GM23338 (cell line): ENCODE measurements around the gene GRIK2. TPM values are rescaled to one million over a fixed set of nuclear protein-coding genes. Genes with fewer than 3 reads are reported as not detected.

ENCODE experiments used
- ATAC-seq: fragments of 200-7000 bp; cut with Tn5 transposase; 3 replicates; pipeline ENCODE4 v1.9.1; 2020
- DNase-seq: peaks from one replicate; pipeline ENCODE4 v3.0.0-alpha.2; 2015; ENCODE audit warnings: low spot score
- H2AFZ ChIP-seq: fragments of 200-600 bp; sonication (generic); 2 replicates; pipeline ENCODE4 v1.8.0; 2016; ENCODE audit warnings: antibody characterized with exemption, mild to moderate bottlenecking, moderate library complexity
- H3F3A ChIP-seq: fragments of 200-600 bp; sonication (generic); replicated peaks from 2 replicates; pipeline ENCODE4 v1.8.0; 2017; ENCODE audit warnings: antibody characterized with exemption, mixed run types, low read depth
- H3K27ac ChIP-seq: fragments of 200-600 bp; sonication (generic); 2 replicates; pipeline ENCODE4 v1.6.1; 2016; ENCODE audit warnings: low read depth
- H3K27me3 ChIP-seq: fragments of 200-600 bp; sonication (generic); 2 replicates; pipeline ENCODE4 v1.8.0; 2016; ENCODE audit warnings: mild to moderate bottlenecking, mixed run types, moderate library complexity; ENCODE audit not compliant: insufficient read depth
- H3K36me3 ChIP-seq: fragments of 200-600 bp; sonication (generic); 2 replicates; pipeline ENCODE4 v1.8.0; 2016; ENCODE audit warnings: mild to moderate bottlenecking; ENCODE audit not compliant: insufficient read depth
- H3K4me1 ChIP-seq: fragments of 200-600 bp; sonication (generic); 2 replicates; pipeline ENCODE4 v1.8.0; 2016; ENCODE audit warnings: mild to moderate bottlenecking, moderate library complexity; ENCODE audit not compliant: insufficient read depth
- H3K4me2 ChIP-seq: fragments of 200-600 bp; sonication (generic); 2 replicates; pipeline ENCODE4 v1.7.1; 2017; ENCODE audit warnings: mixed run types
- H3K4me3 ChIP-seq: fragments of 200-600 bp; sonication (generic); 2 replicates; pipeline ENCODE4 v1.6.1; 2016; ENCODE audit warnings: mixed run types
- H3K79me2 ChIP-seq: fragments of 200-600 bp; sonication (generic); replicated peaks from 2 replicates; pipeline ENCODE4 v1.8.0; 2017; ENCODE audit warnings: mild to moderate bottlenecking; ENCODE audit not compliant: insufficient read depth
- H3K9me2 ChIP-seq: fragments of 200-600 bp; sonication (generic); 2 replicates; pipeline ENCODE4 v1.8.0; 2017; ENCODE audit not compliant: insufficient read depth
- H4K20me1 ChIP-seq: fragments of 200-600 bp; sonication (generic); replicated peaks from 2 replicates; pipeline ENCODE4 v1.8.0; 2017; ENCODE audit warnings: mild to moderate bottlenecking; ENCODE audit not compliant: insufficient read depth
- H3K27ac Mint-ChIP-seq: 2 replicates; pipeline ENCODE4 v1.8.0; 2020; ENCODE audit warnings: inconsistent platforms, mild to moderate bottlenecking, moderate library complexity, mixed read lengths
- H3K27me3 Mint-ChIP-seq: 3 replicates; pipeline ENCODE4 v1.8.0; 2022; ENCODE audit warnings: low read depth, mild to moderate bottlenecking, moderate library complexity, mixed read lengths, inconsistent platforms; ENCODE audit not compliant: insufficient read depth, poor library complexity
- H3K36me3 Mint-ChIP-seq: 3 replicates; pipeline ENCODE4 v1.8.0; 2021; ENCODE audit warnings: low read depth, mild to moderate bottlenecking, inconsistent platforms, moderate library complexity, mixed read lengths
- H3K4me1 Mint-ChIP-seq: 3 replicates; pipeline ENCODE4 v1.8.0; 2020; ENCODE audit warnings: mild to moderate bottlenecking, inconsistent platforms, mixed read lengths
- H3K4me3 Mint-ChIP-seq: 3 replicates; pipeline ENCODE4 v1.8.0; 2021; ENCODE audit warnings: moderate library complexity, mild to moderate bottlenecking, inconsistent platforms, mixed read lengths
- H3K9me3 Mint-ChIP-seq: 3 replicates; pipeline ENCODE4 v1.8.0; 2020; ENCODE audit warnings: moderate library complexity, mild to moderate bottlenecking, inconsistent platforms, mixed read lengths
- CREB1 ChIP-seq: fragments of 250-450 bp; sonication (Bioruptor Pico); IDR thresholded peaks from 2 replicates; pipeline ENCODE4 v1.5.0; 2020; ENCODE audit warnings: low read depth, mild to moderate bottlenecking, moderate library complexity
- CTCF ChIP-seq, 2 experiments: fragments of 200-600 bp in 1 of 2; sonication (generic) in 1 of 2; conservative IDR thresholded peaks; 2 replicates each; pipeline versions ENCODE4 v1.5.1 to v1.6.1; 2016 to 2017; ENCODE audit warnings: antibody characterized with exemption in 2 of 2, low read depth in 2 of 2, mild to moderate bottlenecking in 2 of 2, moderate library complexity in 1 of 2
- JUNB ChIP-seq: IDR thresholded peaks from one replicate; pipeline ENCODE4 v1.6.1; 2016; ENCODE audit warnings: antibody characterized with exemption; ENCODE audit not compliant: unreplicated experiment
- POLR2AphosphoS5 ChIP-seq: IDR thresholded peaks from 2 replicates; pipeline ENCODE4 v1.6.1; 2016; ENCODE audit warnings: antibody characterized with exemption, low read depth
- STAT1 ChIP-seq: IDR thresholded peaks from one replicate; pipeline ENCODE4 v1.6.1; 2016; ENCODE audit warnings: antibody characterized with exemption; ENCODE audit not compliant: unreplicated experiment
- ZNF331 ChIP-seq: fragments of 250-450 bp; sonication (Bioruptor Pico); IDR thresholded peaks from 2 replicates; pipeline ENCODE4 v1.5.0; 2020; ENCODE audit warnings: low read depth, mild to moderate bottlenecking, moderate library complexity
- ZNF462 ChIP-seq: fragments of 250-450 bp; sonication (Bioruptor Pico); IDR thresholded peaks from 2 replicates; pipeline ENCODE4 v1.5.0; 2020; ENCODE audit warnings: mild to moderate bottlenecking, moderate library complexity
- polyA plus RNA-seq: library from polyadenylated mRNA; unstranded; fragments of >200 nt; fragmentation: Nextera tagmentation; extraction: Ambion mirVana; gene quantifications from 2 replicates; pipeline ENCODE4 v1.2.1, GENCODE V29; 2016
- total RNA-seq: library from RNA; depleted of rRNA; stranded (reverse); fragments of >200 nt; shearing (Covaris generic); gene quantifications from 2 replicates; pipeline ENCODE4 v1.2.3, GENCODE V29; 2014

The GRIK2 gene
- total and polyA plus RNA-seq, 2 experiments from 2014 or later: 0.73 to 3.0 TPM

DNA sequence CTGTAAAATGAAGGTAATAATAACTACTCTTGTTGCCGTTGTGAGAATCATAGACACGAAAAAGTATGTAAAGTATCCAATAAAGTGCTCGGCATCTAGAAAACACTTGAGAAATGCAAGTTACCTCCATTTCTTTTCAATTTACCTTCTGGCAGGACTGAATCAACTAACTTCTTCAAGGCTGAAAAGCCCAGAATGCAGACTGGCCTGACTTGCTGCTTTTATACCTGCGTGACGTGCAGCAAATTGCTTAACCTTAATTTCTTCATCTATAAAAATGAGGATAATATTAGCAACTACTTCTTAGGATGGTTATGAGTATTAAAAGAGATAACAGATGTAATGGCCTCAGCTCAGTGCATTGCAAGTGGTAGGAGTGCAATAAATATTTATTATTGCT lies 39.6 kb downstream of the GRIK2 start (continued):
- TF ChIP-seq ZNF462 (CRISPR knock-in tag) (no peak), JUNB (no peak), STAT1 (no peak), ZNF331 (no peak), CTCF (conservative IDR thresholded peaks at IDR 0.05; ENCODE audit: low read depth in 2 of 2) (no peak), CREB1 (no peak), POLR2AphosphoS5 (no peak)

DNA sequence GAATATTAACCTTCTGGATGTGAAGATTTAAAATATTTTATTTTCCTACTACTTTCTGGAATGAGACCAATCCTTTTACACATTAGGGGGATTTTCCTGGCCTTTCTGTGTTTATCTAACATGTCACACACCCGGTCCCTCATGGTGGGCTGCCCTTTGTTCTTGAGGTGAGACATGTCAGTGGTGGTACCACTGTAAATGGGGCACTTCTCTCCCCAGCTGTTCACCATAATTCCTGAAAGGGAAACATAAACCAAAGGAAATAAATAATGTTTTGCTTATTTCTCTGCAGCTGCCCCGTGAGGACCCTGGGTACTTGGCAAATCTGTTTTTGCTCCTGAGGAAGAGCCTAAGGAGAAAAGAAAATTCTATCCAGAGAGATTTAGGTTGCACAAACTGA lies 41.1 kb downstream of the GRIK2 start:
- Histone ChIP-seq H3K36me3 (no peaks in the 10 kb centered on the region), H3K27ac (no peak overlapping the region), H3K4me2 (no peak overlapping the region), H4K20me1 (no peaks in the 10 kb centered on the region), H3K27me3 (no peaks in the 10 kb centered on the region), H2AFZ (peak overlapping the region; percentile 70; the same call in 1 of the 2 replicates), H3F3A (no peaks in the 10 kb centered on the region), H3K4me3 (no peak overlapping the region), H3K79me2 (no peaks in the 10 kb centered on the region), H3K9me2 (peaks cover 13% of the 10 kb centered on the region), H3K4me1 (no peaks in the 10 kb centered on the region)
- Mint-ChIP-seq H3K27ac (no peak overlapping the region), H3K9me3 (no peaks in the 10 kb centered on the region), H3K27me3 (no peaks in the 10 kb centered on the region), H3K36me3 (peaks cover 3% of the 10 kb centered on the region; the same call in 1 of the 3 replicates), H3K4me3 (no peak overlapping the region), H3K4me1 (peaks cover 4% of the 10 kb centered on the region)
- no peak for ATAC-seq
- DNase-seq: no peak
- no peak for TF ChIP-seq ZNF462 (CRISPR knock-in tag)
